Parathyroid adenoma (tissue), 2 donors: ENCODE results near the gene NOB1.
A peak's percentile ranks its signal among the peaks of the same experiment; 100 is the strongest.

Experiments used
- H2AFZ ChIP-seq: fragments of 300-600 bp; sonication (generic); one replicate; pipeline ENCODE4 v1.7.0; 2017; ENCODE audit warnings: antibody characterized with exemption, mild to moderate bottlenecking
- H3K27ac ChIP-seq: fragments of 300-600 bp; sonication (generic); one replicate; pipeline ENCODE4 v1.7.0; 2017
- H3K27me3 ChIP-seq: fragments of 300-600 bp; sonication (generic); one replicate; pipeline ENCODE4 v1.7.0; 2017; ENCODE audit warnings: low read length; ENCODE audit not compliant: control insufficient read depth, insufficient read depth
- H3K36me3 ChIP-seq: fragments of 300-600 bp; sonication (generic); one replicate; pipeline ENCODE4 v1.7.0; 2017; ENCODE audit warnings: low read length; ENCODE audit not compliant: control insufficient read depth, insufficient read depth
- H3K4me1 ChIP-seq: fragments of 300-600 bp; sonication (generic); one replicate; pipeline ENCODE4 v1.7.0; 2017; ENCODE audit warnings: control low read depth
- H3K4me2 ChIP-seq: fragments of 300-600 bp; sonication (generic); one replicate; pipeline ENCODE4 v1.7.0; 2017; ENCODE audit warnings: low read length
- H3K4me3 ChIP-seq: fragments of 300-600 bp; sonication (generic); one replicate; pipeline ENCODE4 v1.7.0; 2017; ENCODE audit warnings: low read depth, low read length
- H3K79me2 ChIP-seq: fragments of 300-600 bp; sonication (generic); one replicate; pipeline ENCODE4 v1.7.0; 2017; ENCODE audit warnings: control low read depth
- H3K9ac ChIP-seq: fragments of 300-600 bp; sonication (generic); one replicate; pipeline ENCODE4 v1.7.0; 2017; ENCODE audit warnings: mild to moderate bottlenecking
- H3K9me3 ChIP-seq: fragments of 300-600 bp; sonication (generic); one replicate; pipeline ENCODE4 v1.7.0; 2017; ENCODE audit warnings: low read length; ENCODE audit not compliant: control insufficient read depth
- TF ChIP-seq, protein P1 (sequence below): fragments of 300-600 bp; sonication (generic); IDR thresholded peaks from one replicate; pipeline ENCODE4 v1.7.0; 2017; ENCODE audit warnings: antibody characterized with exemption, mild to moderate bottlenecking
- donor health status: primary hyperparathyroidism.

Gene NOB1

DNA sequence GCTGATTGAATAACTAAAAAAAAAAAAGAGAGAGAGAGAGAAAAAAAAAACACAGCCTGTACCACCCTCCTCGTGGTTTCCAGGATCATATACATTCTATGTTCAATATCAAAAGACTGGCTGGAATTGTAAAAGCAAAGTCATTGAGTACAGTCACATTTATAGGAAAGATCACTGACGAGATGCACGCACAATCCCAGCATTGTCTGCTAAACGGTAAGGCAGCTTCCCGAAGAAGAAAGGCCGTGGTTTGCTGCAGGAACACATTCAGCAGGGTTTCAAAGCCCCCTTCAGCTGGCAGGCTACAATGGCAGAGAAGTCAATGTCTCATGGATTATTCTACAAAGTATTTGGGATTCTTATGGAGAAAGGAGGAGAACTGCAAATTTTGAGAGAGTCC, 37.7 kb downstream of the NOB1 start:
- TF ChIP-seq, protein P1, sequence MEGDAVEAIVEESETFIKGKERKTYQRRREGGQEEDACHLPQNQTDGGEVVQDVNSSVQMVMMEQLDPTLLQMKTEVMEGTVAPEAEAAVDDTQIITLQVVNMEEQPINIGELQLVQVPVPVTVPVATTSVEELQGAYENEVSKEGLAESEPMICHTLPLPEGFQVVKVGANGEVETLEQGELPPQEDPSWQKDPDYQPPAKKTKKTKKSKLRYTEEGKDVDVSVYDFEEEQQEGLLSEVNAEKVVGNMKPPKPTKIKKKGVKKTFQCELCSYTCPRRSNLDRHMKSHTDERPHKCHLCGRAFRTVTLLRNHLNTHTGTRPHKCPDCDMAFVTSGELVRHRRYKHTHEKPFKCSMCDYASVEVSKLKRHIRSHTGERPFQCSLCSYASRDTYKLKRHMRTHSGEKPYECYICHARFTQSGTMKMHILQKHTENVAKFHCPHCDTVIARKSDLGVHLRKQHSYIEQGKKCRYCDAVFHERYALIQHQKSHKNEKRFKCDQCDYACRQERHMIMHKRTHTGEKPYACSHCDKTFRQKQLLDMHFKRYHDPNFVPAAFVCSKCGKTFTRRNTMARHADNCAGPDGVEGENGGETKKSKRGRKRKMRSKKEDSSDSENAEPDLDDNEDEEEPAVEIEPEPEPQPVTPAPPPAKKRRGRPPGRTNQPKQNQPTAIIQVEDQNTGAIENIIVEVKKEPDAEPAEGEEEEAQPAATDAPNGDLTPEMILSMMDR = no peak
- Histone ChIP-seq H3K27ac (no peak overlapping the region), H3K4me1 (no peaks in the 10 kb centered on the region), H3K4me2 (no peak overlapping the region), H2AFZ (no peak overlapping the region), H3K9ac (no peak overlapping the region), H3K9me3 (no peaks in the 10 kb centered on the region), H3K36me3 (no peaks in the 10 kb centered on the region), H3K27me3 (no peaks in the 10 kb centered on the region), H3K4me3 (no peak overlapping the region), H3K79me2 (no peaks in the 10 kb centered on the region)

GRCh38 chr16:69712914-69713581, 41.7 kb downstream of the NOB1 start:
- Histone ChIP-seq H3K9me3 (no peaks in the 10 kb centered on the region), H3K4me2 (no peak overlapping the region), H3K27me3 (no peaks in the 10 kb centered on the region), H2AFZ (no peak overlapping the region), H3K9ac (no peak overlapping the region), H3K27ac (no peak overlapping the region), H3K4me3 (no peak overlapping the region), H3K4me1 (peaks cover 12% of the 10 kb centered on the region), H3K79me2 (no peaks in the 10 kb centered on the region), H3K36me3 (no peaks in the 10 kb centered on the region)
- TF ChIP-seq, protein P1 = no peak

- no peaks in the 10 kb centered on the region for H3K9me3 ChIP-seq
- no peak overlapping the region for H3K4me2 ChIP-seq
- H3K27ac ChIP-seq = no peak overlapping the region
- peaks cover 12% of the 10 kb centered on the region for H3K4me1 ChIP-seq
- no peak overlapping the region for H3K4me3 ChIP-seq
- H3K36me3 ChIP-seq = no peaks in the 10 kb centered on the region
- TF ChIP-seq, protein P1 = no peak
- no peaks in the 10 kb centered on the region for H3K27me3 ChIP-seq
- no peak overlapping the region for H2AFZ ChIP-seq
- H3K9ac ChIP-seq = no peak overlapping the region
- H3K79me2 ChIP-seq = no peaks in the 10 kb centered on the region
Observed at GRCh38 chr16:69712277-69712676, 42.4 kb downstream of the NOB1 start.

GRCh38 chr16:69711115-69711740, 43.5 kb downstream of the NOB1 start:
- Histone ChIP-seq H3K4me1 (peaks cover 15% of the 10 kb centered on the region), H3K27ac (peak overlapping the region; percentile 27), H3K79me2 (no peaks in the 10 kb centered on the region), H3K4me3 (no peak overlapping the region), H3K9ac (no peak overlapping the region), H3K27me3 (no peaks in the 10 kb centered on the region), H2AFZ (peak overlapping the region; percentile 7), H3K36me3 (no peaks in the 10 kb centered on the region), H3K4me2 (no peak overlapping the region), H3K9me3 (no peaks in the 10 kb centered on the region)
- TF ChIP-seq, protein P1 = no peak
